Vagina (tissue), 2 donors: ENCODE measurements around the gene ZNF280C.

Experiments
- CTCF ChIP-seq, 3 experiments: fragments of 450-650 bp in 2 of 3; fragments of 200-600 bp in 1 of 3; sonication (generic) in 1 of 3; IDR thresholded peaks; one replicate each; pipeline ENCODE4 v1.5.1; 2017 to 2019; ENCODE audit warnings: antibody characterized with exemption in 3 of 3, mild to moderate bottlenecking in 2 of 3, moderate library complexity in 2 of 3
- POLR2A ChIP-seq, 2 donors: fragments of 450-650 bp; IDR thresholded peaks; one replicate each; pipeline ENCODE4 v1.6.1; 2017; ENCODE audit warnings: antibody characterized with exemption in 2 of 2, mild to moderate bottlenecking in 2 of 2, moderate library complexity in 2 of 2
- POLR2AphosphoS5 ChIP-seq, 2 donors: sonication (generic); formaldehyde crosslinking; IDR thresholded peaks; one replicate each; pipeline ENCODE4 v1.9.0; 2017; ENCODE audit warnings: antibody characterized with exemption in 2 of 2, mild to moderate bottlenecking in 2 of 2, low read depth in 1 of 2; ENCODE audit not compliant: insufficient read depth in 1 of 2

GRCh38 chrX:130299279-130300009 lies 30.7 kb upstream of the ZNF280C start:
- TF ChIP-seq POLR2AphosphoS5 (IDR thresholded peaks at IDR 0.05; ENCODE audit: insufficient read depth in 1 of 2, low read depth in 1 of 2) (no peak), CTCF (IDR thresholded peaks at IDR 0.05) (no peak), POLR2A (IDR thresholded peaks at IDR 0.05) (no peak)
